ENCODE measurements around the gene ABCC10.
"Not testable (repeated sequence)": the region's sequence is repeated elsewhere in the genome, so short reads cannot be mapped to it uniquely, and the experiment has no call there.

Gene ABCC10

GRCh38 chr6:43408259-43408658 lies 19.1 kb upstream of the ABCC10 start:
- DNase-seq = no peak

- DNase-seq = not testable (repeated sequence)
Measured at GRCh38 chr6:43410776-43411175, 16.6 kb upstream of the ABCC10 start.

- DNase-seq = no peak
Measured at GRCh38 chr6:43412541-43412940, 14.8 kb upstream of the ABCC10 start.

DNA sequence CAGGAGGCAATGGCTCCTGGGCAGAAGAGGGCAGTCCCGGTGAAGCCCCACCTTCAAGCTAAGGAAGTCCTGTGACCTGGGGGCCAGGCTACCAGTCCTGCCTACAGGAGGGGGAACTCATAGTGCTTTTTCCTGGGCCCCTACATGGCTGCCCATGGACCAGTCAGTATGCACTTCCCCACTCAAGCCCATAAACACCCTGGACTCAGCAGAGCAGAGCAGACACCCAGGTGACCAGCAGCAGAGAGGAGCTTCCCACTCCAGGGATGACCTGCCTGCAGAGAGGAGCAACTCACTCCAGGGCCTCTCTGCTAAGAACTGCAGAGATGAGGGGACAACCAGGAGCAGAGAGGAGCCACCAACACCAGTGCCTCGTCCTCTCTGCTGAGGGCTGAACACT lies 14.3 kb upstream of the ABCC10 start:
- no peak for DNase-seq

GRCh38 chr6:43415275-43415674 lies 12.1 kb upstream of the ABCC10 start:
- not testable (repeated sequence) for DNase-seq

- DNase-seq = no peak
Measured at GRCh38 chr6:43416935-43417334, 10.4 kb upstream of the ABCC10 start.

DNA sequence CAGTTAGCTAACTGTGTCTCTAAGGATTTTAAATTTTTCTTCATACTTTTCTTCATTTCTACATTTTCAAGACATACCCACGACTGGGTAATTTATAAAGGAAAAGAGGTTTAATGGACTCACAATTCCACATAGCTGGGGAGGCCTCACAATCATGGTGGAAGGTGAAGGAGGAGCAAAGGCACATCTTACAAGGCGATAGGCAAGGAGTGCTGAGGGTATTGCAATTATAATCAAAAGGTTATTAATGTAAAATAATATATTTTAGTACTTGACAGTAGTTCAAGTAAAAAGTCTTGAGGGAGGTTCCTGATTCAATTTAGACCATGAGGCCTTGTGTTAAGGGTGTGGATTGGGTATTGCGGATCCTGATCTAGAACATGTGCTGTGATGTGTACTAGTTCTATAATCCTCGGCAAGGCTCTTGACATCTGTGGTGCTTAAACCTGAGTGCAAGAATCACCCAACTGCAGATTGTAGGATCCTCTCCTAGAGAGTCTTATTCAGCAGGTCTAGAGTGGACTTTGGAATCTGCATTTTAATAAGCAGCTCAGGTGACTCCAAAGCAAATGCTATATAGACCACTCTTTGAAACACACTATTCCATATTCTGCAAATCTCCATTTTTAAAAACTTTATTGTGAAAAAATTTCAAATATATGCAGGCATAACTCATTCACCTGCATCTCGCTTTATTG lies 7.2 kb upstream of the ABCC10 start:
- DNase-seq = no peak

GRCh38 chr6:43421831-43422230 lies 5.5 kb upstream of the ABCC10 start:
- DNase-seq = no peak

DNA sequence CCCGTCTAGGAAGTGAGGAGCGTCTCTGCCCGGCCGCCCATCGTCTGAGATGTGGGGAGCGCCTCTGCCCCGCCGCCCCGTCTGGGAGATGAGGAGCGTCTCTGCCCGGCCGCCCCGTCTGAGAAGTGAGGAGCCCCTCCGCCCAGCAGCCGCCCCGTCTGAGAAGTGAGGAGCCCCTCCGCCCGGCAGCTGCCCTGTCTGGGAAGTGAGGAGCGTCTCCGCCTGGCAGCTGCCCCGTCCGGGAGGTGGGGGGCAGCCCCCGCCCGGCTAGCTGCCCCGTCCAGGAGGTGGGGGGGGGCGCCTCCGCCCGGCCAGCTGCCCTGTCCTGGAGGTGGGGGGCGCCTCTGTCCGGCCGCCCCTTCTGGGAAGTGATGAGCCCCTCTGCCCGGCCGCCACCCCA lies 2.3 kb upstream of the ABCC10 start:
- DNase-seq = not testable (repeated sequence)

DNA sequence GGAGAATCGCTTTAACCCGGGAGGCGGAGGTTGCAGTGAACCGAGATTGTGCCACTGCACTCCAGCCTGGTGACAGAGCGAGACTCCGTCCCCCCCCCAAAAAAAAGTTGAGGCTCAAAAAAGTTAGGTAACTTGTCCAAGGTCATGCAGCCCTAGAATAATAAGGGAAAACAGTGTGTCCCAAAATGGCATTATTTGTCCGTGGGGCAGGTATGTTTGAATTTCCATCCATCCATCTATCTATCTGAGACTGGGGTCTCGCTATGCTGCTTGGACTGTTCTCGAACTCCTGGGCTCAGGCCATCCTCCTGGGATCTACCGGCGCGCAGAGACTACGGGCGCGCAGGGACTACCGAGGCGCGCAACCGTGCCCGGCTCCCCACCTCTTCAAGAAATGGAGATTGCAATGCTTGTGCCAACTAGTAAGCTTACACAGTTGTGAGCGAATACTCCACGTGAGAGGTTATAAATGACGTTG lies 374 bp upstream of the ABCC10 start:
- no peak for DNase-seq

GRCh38 chr6:43428112-43428570 lies 800 bp downstream of the ABCC10 start:
- no peak for DNase-seq

- DNase-seq = no peak
Measured at GRCh38 chr6:43428874-43429273, 1.5 kb downstream of the ABCC10 start.

- DNase-seq = no peak
Measured at GRCh38 chr6:43432009-43432945, 4.9 kb downstream of the ABCC10 start.

- no peak for DNase-seq
Measured at GRCh38 chr6:43433148-43433547, 5.8 kb downstream of the ABCC10 start.

- DNase-seq = no peak
Measured at GRCh38 chr6:43434001-43434840, 6.9 kb downstream of the ABCC10 start.

DNA sequence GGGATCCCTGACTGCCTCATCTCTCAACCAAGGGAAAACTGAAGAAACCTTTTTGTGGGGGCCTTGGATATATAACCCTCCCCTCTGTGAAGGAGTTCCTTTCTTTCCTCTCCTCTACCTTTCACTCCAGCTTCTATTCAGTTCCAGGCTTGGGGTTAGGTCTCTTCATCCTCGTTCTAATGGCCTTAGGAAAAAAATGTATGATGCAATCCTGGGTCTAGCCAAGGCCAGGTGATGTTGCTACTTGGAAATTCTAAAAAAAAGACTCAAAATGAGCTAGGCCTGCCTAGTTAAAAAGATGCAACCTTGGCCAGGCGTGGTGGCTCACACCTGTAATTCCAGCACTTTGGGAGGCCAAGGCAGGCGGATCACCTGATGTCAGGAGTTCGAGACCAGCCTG lies 7.6 kb downstream of the ABCC10 start:
- no peak for DNase-seq

DNA sequence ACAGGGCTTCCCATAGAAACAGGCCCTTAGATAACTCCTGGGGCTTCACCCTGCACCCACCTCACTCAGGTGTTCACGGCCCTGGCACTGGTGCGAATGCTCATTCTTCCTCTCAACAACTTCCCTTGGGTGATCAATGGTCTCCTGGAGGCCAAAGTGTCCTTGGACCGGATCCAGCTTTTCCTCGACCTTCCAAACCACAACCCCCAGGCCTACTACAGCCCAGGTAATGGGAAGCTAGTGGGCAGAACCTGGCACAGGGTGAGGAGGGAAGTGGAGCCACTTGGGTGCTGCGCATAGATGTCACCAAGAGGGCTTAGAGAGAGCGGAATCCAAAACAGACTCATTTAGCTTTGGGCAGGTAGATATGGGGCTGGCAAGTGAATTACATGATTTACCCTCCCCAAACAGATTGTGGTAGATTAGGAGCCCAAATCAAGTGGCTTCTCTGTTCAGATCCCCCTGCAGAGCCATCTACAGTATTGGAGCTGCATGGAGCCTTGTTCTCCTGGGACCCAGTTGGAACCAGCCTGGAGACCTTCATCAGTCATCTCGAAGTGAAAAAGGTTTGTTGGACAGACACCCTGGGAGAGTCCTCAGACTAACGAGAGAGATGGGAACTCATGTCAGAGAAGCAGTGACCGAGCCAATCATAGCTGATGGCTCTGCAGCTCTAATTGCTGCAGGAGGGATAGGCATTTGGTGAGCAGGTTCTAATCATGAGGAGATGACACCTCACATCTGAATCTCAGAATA lies 8.5 kb downstream of the ABCC10 start:
- no peak for DNase-seq

DNA sequence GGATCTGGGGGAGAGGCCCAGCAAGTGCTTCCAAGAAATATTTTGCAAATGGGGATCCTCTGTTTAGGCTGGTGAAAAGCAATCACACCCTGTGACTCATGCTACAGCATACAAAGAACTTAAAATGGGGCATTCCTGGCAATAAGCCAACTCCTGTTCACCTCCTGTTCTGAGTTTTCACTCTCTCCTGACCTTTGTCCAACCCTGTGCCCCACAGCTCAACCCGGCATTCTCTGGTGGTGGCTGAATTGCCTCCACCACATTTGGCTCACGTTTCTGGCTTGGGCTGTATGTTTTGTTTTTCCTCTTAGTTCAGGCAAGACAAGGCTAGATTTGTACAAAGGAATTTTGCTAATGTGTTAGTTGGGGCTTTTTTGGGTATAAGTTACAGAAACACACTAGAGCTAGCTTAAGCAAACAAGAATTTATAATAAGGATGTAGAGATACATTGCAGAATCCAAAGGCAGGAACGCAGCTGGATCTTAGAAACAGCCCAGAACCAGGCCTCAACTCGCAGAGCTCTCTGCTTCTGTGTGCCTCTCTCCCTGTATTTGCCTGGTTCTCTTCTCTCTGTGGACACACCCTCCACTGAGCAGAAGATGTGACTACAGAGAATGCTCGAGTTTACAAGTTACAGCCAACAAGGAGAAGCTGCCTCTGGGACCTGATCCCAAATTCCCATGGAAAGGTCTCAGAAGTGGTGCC lies 9.4 kb downstream of the ABCC10 start:
- no peak for DNase-seq

DNA sequence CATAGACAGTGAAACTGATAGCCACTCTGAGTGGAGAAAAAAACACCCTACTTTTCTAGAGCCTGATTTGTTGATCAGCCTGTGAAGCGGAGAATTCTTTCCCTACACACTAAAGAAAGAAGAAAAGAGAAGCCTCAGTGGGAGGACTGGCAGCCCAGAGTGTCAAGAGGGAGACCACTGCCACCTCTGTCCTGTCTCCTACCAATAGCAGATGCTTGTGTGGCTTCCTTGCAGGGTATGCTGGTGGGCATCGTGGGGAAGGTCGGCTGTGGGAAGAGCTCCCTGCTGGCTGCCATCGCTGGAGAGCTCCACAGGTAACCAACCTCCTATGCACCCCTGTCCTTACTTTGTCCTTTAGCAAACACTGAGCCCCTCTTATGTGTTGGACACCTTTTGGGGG lies 10.4 kb downstream of the ABCC10 start:
- DNase-seq = no peak

DNA sequence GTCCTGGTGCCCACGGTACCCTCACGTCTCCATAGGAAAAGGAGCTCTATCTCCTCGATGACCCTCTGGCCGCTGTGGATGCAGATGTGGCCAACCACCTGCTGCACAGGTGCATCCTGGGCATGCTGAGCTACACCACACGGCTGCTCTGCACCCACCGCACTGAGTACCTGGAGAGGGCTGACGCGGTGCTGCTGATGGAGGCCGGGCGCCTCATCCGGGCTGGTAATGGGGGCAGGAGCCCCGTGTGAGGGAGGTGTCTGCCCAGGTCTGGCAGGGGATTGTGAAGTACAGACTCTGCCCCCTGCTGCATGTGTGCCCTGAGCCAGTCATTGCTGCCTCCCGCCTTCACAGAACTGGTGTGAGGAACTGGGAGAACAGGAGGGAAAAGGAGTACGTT lies 15.6 kb downstream of the ABCC10 start:
- DNase-seq = no peak

DNA sequence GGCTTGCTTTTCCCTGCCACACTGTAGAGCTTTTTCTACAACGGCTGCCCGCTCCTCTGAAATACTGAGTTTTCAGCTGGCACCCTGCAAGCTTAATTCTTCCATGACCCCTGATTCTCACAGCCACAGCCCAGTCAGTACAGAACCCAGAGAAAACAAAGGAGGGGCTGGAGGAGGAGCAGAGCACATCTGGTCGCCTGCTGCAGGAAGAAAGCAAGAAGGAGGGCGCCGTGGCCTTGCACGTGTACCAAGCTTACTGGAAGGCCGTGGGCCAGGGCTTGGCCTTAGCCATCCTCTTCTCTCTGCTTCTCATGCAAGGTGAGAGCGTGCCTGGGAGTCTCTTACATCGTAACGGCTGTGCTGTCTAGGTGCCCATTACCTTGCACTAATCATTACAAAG lies 16.7 kb downstream of the ABCC10 start:
- no peak for DNase-seq

DNA sequence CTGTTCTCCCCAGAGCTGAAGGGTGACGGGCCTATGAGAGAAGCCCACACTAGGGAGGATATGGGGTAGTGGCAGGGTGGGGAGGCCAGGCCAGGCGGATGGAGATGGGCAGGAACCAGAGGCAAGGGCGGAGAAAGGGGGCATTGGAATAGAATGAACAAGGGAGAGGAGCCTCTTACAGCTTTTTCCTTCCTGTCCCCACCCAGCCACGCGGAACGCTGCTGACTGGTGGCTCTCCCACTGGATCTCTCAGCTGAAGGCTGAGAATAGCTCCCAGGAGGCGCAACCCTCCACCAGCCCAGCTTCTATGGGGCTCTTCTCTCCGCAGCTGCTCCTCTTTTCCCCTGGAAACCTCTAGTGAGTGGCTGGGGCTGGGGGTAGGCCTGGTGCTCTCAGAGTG lies 17.2 kb downstream of the ABCC10 start:
- no peak for DNase-seq

Data from CD4-positive, alpha-beta T cell treated with Interleukin-10 for 1 hour (primary cell).